GM18511 (cell line): ENCODE results near the gene SBK3.
"Not testable (repeated sequence)": the region's sequence is repeated elsewhere in the genome, so short reads cannot be mapped to it uniquely, and the experiment has no call there.

Experiments used
- ATAC-seq: cut with Tn5 transposase; IDR thresholded peaks from one replicate; pipeline ENCODE4 v1.9.1; 2021; ENCODE audit warnings: mild to moderate bottlenecking, moderate library complexity; ENCODE audit not compliant: unreplicated experiment

Gene SBK3

DNA sequence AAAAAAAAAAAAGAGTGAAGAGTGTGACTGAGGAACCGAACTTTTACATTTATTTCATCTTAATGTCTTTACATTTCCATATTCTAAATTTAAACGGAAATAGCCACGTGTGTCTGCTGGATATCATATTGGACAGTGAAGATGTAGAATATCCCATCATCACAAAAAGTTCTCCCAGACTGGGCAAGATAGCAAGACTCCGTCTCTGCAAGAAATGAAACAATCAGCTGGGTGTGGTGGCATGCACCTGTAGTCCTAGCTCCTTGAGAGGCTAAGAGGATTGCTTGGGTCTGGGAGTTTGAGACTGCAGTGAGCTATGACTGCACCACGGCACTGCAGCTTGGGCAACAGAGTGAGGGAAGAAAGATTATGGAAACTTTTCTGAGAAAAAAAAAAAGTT, 31.4 kb upstream of the SBK3 start:
- ATAC-seq, result no peak

DNA sequence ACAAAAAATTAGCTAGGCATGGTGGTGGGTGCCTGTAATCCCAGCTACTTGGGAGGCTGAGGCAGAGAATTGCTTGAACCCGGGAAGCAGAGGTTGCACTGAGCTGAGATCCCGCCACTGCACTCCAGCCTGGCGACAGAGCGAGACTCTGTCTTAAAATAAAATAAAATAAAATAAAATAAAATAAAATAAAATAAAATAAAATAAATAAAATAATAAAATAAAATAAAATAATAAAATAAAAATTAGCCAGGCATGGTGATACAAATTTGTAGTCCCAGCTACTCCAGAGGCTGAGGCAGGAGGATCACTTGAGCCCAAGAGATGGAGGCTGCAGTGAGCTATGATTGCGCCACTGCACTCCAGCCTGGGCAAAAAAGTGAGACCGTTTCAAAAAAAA, 28.6 kb upstream of the SBK3 start:
- not testable (repeated sequence) for ATAC-seq

DNA sequence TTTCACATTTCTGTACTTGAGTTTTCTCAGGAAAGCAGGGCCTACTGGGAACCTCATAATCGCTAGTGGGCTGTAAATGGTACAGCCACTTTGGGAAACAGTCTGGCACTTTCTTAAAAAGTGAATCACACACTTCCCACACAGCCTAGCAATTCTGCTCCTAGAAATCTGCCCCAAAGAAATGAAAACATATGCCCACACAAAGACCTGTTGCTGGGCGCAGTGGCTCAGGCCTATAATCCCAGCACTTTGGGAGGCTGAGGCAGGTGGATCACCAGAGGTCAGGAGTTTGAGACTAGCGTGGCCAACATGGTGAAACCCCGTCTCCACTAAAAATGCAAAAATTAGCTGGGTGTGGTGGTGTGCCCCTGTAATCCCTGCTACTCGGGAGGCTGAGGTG, 24.1 kb upstream of the SBK3 start:
- not testable (repeated sequence) for ATAC-seq

DNA sequence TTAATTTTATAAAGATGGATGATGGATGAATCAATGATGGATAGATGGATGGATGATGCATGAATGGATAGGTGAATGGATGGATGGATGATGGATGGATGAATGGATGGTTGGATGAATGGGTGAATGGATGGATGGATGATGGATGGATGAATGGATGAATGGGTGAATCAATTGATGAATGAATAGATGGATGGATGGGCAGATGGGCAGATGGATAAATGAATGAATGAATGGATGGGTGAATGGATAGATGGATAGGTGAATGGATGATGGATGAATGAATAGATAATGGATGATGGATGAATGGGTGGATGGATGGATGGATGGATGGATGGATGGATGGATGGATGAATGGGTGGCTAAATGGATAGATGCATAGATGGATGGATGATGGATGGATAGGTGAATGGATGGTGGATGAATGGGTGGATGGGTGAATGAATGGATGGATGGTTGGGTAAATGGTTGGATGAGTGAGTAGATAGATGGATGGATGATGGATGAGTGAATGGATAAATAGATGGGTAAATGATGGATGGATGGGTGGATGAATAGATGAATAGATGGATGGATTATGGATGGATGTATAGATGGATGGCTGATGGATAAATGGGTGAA, 22.5 kb upstream of the SBK3 start:
- ATAC-seq, result no peak

DNA sequence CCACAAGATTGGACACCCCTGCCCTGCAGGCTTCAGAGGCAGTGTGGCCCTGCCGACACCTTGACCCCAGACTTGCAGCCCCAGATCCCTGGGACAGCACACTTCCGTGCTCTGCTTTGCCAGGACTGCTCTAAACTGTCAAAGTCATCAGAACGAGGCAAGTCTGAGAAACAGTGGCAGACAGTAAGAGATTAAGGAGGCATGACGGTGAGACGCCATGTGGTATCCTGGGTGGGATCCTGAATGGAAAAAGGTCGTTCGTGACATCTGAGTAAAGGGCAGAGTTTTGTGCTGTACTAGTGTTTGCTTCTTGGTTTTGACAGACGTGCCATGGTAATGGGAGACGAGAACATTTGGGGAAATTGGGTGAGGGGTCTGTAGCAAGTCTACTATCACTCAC, 21.5 kb upstream of the SBK3 start:
- ATAC-seq, result no peak

DNA sequence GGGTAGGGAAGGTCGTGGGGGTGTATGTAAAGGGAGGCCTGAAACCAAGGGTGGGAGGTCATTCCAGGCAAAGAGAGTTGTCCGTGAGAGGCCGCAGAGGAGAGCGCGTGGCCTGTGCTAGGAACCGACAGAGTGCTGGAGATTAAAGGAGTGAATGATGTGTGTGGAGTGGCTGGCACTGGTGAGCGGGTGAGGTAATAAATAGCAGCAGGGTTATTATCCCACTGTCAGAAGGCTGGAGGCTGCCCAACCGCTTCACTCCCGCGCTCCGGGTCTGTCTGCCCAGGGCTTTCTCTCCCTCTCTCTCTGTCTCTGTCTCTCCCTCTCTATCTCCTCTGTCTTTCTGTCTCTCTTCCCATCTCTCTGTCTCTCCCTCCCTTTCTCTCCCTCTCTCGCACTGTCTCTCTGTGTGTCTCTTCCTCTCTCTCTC, 17.9 kb upstream of the SBK3 start:
- no peak for ATAC-seq

DNA sequence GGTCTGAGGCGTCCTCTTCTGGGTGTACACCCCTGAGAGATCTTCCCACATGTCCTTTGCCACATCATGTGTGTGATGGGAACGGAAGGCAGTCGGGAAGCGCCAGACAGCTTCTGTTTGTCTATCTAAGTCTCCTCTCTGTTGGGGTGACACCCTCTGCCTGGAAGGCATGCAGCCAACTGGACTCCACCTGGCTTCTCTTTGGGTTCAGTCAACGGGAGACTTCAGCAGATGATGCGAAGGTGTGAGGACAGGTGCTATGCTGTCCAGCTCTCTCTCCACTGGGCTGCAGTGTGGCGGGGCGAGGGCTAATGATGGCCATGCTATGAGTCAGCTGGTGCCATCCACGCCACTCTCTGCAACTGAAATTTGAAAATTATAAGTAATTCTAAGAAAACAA, 14.3 kb upstream of the SBK3 start:
- ATAC-seq, result no peak

DNA sequence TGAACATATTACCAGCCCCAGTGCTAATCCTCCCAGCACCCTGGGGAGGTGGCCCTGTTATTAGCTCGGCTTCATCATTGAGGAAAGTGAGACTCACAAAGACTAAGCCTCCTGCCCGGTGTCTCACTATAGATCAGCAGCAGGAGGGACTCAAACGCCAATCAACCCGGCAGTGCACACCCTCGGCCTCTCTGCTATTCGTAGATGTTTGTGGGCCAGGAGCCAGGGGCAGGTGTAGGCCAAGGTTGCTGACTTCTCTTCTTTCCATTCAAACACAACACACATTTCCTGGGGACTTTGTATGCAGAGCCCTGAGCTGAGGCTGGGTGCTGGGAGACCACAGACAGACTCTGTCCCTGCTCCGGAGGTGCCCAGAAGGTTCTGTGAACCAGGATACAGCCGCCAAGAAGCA, 9.4 kb upstream of the SBK3 start:
- ATAC-seq, result no peak

DNA sequence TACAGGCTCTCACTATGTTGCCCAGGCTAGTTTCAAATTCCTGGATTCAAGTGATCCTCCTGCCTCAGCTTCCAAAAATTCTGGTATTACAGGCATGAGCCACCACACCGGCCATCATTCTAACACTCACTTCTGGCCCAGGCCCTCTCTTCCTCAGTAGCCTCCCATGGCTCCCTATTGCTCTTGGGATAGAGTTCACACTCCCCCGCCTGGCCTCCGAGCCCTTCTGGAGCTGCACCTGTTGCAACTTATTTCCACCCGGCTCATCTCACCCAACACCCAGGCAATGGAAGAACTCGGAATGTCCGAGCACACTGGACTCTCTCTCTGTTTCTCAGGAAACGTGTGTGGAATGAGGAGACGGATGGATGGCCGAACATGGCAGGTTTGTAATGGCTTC, 9.0 kb upstream of the SBK3 start:
- ATAC-seq, result no peak

DNA sequence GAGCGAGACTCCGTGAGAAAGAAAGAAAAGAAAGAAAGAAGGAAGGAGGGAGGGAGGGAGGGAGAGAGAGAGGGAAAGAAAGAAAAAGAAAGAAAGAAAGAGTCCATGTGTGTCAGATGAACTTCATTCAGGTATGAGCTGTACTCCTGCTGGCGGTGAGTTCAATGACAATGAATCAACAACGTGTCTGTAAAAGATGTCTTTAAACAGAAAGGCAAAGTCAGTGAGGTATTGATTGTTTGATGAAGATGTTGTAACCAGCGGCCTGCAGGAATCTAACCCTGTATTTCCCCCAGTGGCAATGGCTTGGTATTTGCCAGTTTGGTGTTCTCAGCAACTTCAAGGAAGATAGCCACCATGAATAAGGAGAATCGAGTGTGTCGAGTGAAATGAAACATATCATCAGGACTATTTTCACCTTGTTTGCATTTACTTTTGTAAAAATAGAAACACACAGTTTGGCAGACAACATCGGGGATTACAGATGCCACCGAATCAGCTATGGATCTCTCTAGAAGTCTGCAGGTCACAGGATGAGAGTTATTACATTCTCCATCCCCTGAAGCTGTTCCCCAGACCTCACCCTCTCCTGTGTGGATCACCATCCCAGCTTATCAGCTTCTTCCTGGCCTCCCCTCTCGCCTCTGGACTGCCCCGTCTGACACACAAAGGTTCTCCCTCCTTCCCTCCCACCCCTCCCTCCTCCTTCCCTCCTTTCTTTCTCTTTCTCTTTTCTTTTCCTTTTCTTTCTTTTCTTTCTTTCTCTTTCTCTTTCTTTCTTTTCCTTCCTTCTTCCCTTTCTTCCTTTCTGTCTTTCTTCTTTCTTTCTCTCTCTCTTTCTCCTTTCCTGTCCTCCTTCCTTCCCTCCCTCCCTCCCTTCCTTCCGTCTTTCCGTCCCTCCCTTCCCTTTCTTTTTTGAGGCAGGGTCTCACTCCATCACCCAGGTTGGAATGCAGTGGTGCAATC, 8.2 kb upstream of the SBK3 start:
- ATAC-seq, result no peak

DNA sequence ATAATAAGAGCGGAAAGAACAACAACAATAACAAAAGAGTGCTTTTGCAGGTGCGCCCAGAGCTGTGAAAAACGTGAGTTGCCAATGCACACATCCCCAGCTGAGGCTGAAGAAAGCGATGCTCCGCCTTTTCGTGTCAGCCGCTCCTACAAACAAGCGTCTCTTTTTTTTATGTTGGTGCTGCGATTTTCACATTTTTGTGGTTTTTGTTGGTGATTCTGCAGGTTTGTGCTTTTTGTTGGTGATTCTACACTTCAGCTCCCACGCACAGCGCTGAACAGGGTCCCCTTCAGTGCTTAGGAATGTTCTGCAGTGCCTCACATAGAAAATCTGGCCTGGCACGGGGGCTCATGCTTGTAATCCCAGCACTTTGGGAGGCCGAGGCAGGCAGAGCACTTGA, 7.3 kb upstream of the SBK3 start:
- ATAC-seq, result no peak

DNA sequence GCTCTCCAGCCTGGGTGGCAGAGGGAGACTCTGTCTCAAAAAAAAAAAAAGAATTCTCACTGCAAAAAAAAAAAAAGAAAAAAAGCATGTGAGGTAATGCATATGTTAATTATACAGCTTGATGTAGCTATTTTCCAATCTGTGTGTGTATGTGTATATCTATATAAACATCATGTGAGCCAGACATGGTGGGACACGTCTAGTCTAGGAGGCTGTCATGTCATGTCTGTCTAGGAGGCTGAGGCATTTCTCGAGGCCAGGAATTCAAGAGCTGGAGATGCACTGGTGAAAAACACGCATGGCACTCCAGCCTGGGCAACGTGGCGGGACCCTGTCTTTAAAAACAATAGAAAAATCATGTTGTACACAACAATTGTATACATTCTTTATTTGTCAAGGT, 6.9 kb upstream of the SBK3 start:
- no peak for ATAC-seq

DNA sequence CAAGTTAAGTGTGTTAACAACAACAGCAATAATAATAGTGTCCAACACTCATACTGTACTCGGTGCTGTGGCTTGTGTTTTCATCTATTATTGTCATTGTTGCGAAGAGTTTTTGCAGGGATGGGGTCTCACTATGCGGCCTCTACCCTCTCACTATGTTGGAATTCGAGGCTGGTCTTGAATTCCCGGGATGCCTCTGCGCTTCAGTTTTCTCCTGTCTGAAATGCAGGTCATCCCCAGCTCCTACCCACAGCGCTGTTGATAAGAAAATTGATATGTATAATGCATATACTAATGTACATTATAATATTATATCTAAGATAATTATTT, 4.9 kb upstream of the SBK3 start:
- ATAC-seq, result no peak

DNA sequence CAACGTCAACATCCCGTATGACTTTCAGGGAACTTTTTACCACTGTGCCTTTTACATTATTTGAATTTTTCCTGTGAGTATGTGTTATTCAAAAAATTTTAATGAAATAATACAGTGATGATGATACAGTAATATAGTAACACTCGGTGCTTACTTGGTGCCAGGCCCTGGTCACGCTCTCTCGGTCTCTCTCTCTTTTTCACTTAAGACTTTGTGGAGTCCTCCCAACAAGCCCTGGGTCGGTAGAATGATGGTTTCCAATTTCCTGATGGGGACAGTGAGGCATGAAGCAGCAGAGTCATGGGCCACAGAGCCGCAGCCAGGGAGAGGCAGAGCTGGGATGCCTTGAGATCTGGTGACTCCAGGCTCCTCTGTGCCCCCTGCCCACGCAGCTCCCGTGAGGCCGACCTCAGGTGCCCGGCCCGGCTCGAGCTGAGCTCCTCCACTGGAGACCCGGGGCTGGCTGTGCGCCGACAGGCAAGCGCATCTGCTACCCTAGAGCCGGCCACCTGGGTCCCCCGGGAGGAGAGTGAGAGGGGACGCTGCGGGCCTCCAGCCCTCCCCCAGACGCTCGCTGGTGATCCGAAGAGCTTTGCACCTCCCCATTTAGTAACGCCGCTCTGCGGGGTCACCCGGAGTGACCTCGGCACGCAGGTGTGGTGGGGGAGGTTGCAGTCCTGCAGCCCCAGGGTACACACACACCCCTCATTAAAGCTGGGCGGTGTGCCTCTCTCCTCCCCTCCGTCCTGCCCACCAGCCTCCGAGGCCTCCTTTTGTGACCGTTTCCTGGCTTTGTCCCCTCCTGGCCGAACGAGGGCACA, 4.4 kb upstream of the SBK3 start:
- ATAC-seq, result no peak

DNA sequence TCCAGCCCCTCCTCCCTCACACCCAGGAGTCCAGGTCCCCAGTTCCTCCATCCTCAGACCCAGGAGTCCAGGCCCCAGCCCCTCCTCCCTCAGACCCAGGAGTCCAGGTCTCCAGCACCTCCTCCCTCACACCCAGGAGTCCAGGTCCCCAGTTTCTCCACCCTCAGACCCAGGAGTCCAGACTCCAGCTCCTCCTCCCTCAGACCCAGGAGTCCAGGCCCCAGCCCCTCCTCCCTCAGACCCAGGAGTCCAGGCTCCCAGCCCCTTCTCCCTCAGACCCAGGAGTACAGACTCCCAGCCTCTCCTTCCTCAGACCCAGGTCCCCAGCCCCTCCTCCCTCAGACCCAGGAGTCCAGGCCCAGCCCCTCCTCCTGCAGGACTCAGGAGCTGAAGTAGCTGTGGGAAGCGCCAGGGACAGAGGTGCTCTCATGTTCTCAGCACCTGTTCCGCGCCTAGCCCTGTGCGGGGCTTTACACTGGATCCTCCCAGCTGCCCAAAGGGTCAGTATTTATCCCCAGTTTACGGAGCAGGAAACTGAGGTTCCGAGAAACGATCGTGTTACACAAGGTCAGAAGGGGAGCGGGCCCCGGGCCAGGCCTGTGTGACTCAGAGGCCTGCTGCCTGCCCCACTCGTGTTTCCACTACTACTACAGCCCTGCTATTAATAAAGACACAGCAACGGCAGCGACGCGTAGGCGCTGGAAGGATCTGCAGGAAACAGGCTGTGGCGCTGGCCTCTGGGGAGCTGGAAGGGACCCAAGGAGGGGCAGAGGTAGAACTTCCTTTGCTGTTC, 1.7 kb upstream of the SBK3 start:
- no peak for ATAC-seq

DNA sequence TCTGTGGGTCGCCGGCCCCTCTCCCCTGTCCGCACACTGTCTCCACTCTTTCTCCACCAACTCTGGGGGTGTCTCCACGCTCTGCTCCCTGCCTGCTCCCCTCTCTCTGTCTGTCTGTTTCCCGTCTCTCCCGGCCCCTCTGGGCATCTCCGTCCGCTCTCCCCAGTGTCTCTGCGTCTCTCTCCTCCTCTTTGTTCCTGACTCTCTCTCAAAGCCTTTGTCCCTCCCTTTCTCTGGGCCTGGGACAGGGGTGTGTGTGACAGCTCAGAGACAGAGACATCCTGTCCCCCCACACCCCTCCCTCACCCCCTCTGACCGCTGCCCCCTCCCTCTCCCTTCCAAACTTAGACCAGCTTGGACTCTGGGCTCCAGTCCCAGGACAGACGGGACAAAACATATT, 668 bp upstream of the SBK3 start:
- ATAC-seq, result no peak

DNA sequence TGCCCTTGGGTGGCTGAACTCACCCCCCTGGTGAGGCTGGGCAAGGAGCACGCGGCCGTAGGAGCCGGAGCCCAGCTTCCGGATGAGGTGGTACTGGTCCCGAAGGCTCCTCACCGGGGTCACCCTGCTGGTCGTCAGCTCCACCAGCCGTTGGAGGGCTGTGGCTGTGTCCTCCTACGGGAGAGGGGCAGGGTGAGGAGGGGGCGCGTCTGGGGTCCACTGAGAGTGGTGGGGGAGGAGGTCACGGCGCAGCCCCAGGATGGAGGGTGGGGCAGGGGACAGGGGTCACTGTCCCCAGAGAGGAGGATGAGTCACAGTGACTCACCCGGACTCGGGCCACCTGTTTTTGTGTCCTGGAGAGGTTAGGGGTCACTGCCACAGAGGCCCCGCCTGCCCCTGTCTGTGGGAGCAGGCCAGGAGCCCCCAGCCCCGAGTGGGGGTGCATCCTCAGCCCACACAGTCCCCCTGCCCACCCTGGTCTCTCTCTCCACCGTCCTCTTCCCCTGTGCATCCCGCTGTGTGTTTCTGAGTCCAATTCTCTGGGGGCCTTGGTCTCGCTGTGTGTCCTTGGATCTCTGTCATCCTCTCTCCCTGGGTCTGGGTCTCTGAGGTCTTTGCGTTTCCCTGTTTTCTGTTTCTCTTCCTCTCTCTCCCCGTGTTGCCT, 435 bp downstream of the SBK3 start:
- ATAC-seq, result no peak

DNA sequence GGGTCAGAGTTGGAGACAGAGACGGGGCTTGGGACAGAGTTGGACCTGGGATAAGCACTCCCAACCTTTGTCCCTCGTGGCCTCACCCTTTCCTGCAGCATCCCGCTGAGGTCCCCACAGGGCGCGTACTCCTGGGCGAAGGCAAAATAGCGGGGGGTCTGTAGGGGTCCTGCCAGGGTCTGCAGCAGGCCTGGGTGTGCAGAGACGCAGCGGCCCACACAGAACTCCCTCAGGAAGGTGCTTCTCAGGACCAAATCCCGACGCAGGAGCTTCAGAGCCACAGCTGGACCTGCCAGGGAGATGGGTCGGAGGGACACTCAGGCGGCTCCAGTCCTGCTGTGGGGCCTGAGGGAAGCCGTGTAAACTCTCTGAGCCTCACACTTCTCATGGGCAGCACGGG, 1.3 kb downstream of the SBK3 start:
- ATAC-seq, result no peak

DNA sequence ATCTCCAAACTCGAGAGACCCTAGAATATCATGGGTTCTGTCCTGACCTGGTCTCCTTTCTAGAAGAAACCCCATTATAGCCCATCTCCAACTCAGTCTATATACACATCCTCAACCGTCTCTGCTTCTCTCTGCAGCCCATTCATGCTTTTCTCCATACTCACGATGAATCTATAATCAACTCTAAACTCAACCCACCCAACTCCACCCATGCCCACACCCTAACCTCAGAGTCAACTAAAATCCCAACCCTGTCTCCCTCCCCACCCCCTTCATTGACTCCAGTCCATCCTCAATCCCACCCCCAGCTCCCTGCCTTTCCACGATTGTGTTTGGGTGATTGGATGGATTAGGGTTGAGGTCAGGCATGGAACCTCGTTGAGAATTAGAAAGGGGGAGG, 1.8 kb downstream of the SBK3 start:
- no peak for ATAC-seq

DNA sequence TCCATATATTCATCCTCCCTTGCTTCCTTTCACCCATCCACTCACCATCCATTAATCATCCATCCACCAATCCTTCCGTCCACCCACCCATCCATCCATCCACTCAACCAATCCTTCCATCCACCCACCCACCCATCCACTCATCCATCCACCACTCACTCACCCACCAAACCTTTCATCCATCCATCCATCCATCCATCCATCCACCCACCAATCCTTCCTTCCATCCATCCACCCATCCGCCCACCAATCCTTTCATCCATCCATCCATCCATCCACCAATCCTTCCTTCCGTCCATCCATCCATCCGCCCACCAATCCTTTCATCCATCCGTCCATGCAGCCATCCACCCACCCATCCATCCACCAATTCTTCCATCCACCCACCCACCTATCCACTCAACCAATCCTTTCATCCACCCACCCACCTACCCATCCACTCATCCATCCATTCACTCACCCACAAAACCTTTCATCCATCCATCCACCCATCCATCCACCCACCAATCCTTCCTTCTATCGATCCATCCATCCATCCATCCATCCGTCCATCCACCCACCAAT, 3.0 kb downstream of the SBK3 start:
- no peak for ATAC-seq
